Measurements from ENCODE around the gene SDK1.

DNA sequence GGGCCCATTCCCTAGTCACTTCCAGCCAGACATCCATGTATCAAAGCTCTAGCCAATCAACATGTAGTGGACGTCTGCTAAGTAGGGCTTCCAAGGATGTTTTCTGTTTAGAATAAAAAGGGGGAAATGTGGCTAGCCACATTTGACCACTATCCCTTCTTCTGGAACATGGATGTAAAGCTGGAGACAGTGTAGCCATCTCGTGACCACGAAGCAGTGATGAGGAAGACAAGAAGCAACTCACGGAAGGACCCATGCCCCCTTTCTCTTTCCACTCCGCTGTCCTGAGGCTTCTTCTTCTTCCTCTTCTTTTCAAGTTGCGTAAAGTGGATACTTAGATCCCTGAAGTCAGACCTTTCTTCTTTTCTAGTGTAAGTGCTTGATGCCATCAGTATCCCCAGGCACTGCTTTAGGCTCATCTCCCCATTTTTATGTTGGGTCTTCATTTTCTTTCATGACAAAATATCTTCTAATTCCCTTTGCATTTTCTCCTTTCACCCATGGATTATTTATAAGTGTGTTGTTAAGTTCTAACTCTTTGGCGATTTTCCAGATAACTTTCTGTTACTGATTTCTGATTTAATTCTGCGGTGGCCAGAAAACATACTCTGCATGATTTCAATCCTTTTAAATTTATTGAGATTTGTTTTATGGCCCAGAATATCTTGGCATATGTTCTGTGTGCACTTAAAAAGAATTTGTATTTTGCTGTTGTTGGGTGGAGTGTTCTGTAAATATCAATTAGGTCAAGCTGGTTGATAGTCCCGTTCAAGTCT, 594.5 kb downstream of the SDK1 start:
- TF ChIP-seq, protein P1, sequence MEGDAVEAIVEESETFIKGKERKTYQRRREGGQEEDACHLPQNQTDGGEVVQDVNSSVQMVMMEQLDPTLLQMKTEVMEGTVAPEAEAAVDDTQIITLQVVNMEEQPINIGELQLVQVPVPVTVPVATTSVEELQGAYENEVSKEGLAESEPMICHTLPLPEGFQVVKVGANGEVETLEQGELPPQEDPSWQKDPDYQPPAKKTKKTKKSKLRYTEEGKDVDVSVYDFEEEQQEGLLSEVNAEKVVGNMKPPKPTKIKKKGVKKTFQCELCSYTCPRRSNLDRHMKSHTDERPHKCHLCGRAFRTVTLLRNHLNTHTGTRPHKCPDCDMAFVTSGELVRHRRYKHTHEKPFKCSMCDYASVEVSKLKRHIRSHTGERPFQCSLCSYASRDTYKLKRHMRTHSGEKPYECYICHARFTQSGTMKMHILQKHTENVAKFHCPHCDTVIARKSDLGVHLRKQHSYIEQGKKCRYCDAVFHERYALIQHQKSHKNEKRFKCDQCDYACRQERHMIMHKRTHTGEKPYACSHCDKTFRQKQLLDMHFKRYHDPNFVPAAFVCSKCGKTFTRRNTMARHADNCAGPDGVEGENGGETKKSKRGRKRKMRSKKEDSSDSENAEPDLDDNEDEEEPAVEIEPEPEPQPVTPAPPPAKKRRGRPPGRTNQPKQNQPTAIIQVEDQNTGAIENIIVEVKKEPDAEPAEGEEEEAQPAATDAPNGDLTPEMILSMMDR (IDR thresholded peaks at IDR 0.05; ENCODE audit: borderline replicate concordance, extremely low read depth, low read length, poor library complexity, severe bottlenecking) = no peak
- no peak for TF ChIP-seq EZH2 (IDR thresholded peaks at IDR 0.05; ENCODE audit: borderline replicate concordance, low read depth, low read length, severe bottlenecking)
